Fibroblast of gingiva (primary cell): ENCODE measurements around the gene FALEC.

Source experiments
- DNase-seq: peaks from one replicate; pipeline ENCODE4 v3.0.0-alpha.2; 2011; ENCODE audit warnings: low read depth

FALEC gene

DNA sequence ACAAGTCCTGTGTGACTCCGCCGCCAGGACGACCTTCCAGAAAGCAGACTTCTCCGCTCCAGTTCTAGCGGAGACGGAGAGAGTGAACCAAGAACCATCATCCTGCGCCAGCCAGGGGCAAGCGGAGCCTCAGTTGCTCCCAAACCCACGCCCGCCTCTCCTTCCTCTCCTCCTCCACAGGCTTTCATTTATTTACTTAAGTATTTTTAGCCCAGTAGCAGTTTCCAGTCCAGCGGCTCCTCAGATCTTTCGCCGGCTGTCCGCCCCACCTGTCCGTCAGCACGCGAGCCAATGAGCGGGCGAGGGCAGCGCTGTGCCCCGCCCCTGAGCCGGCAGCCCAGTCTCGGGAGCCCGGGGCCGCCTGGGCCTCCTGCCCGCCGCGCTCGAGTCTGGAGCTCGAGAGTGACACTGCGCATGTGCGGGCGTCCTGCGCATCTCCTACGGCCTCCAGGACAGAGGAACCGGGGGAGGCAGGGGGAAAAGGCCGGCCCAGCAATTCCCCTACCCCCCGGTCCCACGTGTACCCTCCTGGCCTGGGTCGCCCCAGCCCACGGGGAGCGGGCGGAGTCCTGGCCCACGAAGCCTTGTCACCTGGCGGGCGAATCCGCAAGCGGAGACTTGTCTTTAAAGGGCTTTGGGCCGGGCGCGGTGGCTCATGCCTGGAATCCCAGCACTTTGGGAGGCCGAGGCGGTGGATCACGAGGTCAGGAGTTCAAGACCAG is at the start of gene FALEC:
FALEC (plus strand) TSS at position 425 of the 722 bp plus-strand sequence.
- peak; percentile 96 for DNase-seq

DNA sequence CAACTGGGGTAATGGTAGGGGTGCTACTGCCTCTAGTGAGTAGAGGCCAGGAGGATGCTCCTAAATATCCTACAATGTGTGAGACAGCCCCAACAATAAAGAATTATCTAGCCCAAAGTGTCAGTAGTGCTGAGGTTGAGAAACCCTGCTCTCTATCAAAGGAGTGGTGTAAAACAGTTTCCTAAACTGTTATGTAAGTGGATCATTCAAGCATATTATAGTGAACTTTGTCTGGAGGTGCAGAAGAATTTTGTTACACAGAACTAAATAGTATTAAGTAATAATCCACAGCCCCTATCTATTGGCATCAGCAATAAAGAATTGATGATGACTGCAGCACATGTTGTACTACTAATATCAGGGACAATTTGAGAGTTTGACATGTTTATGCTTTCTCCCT is 48.6 kb upstream of the FALEC start:
- DNase-seq: no peak

DNA sequence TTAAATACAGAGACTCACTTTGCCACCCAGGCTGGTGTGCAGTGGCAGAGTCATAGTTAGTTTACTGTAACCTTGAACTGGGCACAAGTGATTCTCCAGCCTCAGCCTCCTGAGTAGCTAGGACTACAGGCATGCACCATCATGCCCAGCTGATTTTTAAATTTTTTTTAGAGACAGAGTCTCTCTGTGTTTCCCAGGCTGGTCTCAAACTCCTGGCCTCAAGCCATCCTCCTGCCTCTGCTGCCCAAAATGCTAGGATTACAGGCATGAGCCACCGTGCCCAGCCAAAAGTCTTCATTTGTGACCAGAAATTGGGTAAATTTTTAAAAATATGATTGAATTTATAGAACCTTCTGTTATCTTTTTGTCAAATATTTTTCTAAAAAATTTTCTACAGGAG is 46.3 kb upstream of the FALEC start:
- DNase-seq: no peak

DNA sequence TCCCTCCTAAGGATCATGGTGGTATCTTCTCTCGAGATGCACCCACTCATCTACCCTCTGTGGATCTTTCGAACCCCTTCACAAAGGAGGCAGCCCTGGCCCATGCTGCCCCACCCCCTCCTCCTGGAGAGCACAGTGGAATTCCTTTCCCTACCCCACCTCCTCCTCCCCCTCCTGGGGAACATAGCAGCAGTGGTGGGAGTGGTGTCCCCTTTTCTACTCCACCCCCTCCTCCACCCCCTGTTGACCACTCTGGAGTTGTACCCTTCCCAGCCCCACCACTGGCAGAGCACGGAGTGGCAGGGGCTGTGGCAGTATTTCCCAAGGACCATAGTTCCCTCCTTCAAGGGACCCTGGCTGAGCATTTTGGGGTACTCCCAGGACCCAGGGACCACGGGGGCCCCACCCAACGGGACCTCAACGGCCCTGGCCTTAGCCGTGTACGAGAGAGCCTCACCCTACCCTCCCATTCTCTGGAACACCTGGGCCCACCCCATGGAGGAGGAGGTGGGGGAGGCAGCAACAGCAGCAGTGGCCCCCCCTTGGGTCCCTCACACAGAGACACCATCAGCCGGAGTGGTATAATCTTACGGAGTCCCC is 42.9 kb upstream of the FALEC start:
- DNase-seq: no peak

DNA sequence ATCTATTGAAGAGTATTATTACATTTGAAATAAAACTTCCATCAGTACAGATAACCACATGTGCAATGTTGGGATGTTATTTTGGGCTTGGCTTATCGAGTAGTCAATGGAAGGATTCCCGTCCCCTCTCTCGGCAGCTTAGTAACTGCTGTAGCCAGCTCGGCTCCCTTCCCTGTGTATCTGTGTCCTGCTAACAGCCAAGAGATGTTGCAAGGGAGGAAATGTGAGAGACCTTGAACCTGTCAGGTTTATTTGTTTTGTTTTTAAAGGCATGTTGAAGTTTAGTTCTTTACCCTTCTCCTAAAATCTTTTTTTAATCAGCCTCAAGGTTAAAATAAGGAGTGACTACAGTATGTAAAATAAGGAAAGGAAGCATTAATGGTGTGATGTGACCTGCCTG is 41.9 kb upstream of the FALEC start:
- no peak for DNase-seq

DNA sequence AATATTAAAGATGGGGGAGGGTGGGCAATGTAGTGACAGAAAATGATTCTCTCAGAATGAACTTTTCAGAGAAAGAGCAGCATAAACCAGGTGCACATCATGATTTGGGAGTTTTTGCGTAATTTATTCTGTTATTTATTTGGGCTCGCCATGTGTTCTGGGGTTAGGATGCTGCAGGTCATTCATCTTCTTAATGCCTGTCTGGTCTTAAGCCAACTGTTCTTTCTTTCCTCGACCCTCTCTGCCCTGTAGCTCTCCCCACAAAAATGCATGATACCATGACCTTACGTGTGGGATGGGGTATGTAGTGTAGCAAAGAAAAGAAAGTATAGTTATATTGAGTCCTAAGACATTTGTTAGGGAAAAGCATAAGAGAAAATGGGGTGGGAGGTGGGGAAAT is 40.7 kb upstream of the FALEC start:
- DNase-seq: no peak

DNA sequence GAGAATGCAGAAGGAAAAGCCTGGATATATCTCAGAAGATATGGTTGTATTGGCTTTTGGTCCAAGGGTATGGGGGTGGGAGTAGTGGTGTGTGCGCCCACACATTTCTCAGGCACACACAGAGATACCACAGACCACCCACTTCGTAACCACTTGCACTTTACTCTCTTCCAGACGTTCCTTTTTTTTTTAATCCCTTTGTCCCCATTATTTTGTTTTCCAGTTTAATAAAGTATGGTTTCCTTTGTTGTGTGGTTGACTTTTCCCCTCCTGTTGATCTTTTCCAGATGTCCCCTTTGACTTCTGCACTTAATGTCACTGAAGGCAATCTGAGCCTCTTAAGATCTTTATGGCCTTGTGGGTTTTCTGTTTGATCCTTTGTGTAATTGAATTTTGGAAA is 38.8 kb upstream of the FALEC start:
- DNase-seq: peak; percentile 6

DNA sequence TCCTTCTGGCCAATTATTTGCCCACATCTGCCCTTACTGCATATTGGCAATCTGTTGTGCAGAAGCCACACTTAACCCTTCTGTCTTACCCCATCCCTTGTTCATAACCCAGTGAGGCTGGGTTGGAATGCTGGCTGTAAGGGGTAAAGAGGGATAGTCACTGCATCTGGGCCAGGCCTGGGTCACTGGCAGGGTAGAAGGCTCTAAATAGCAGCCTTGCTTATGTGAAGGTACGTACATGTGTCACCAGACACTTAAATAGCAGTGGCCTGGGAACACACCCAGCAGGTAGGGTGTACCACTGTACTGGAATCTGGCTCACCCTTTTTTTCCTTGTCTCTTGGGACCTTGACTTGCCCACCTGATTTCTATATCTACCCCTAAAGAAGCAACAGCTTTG is 38.2 kb upstream of the FALEC start:
- no peak for DNase-seq

DNA sequence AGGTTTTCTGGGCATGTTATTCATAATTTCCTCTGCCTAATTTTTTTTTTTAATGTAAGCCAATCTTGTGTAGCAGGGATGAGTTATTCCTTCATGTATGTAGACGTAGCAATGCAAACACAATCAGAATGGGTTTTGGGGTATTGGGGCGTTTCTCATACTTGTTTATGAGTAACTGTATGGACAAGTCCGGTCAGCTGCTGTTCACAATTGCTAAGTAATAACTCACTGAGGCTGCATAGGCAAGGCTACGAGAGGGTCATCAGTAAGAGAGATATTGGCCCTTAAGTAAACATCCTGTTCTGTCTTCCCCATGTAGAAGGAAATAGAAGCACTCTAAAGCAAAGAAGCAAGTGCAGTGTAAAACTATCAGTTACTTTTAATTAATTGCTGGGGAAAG is 37.8 kb upstream of the FALEC start:
- DNase-seq: no peak

DNA sequence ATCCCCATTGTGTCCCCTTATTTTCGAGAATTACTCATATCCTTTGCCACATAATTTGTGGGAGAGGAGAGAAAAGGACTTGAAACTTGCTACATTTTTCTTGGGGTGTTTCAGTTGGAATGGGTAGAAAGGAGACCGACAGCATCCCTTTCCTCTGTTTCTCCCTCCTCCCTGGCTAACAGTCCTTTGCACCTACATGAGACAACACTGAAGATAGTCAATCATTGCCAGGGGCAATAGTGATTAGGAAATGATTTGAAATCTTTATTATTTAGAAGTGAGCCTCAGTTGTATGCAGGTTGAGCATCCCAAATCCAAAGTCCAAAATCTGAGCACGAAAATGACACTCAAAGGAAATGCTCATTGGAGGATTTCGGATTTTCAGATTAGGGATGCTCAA is 36.2 kb upstream of the FALEC start:
- no peak for DNase-seq

DNA sequence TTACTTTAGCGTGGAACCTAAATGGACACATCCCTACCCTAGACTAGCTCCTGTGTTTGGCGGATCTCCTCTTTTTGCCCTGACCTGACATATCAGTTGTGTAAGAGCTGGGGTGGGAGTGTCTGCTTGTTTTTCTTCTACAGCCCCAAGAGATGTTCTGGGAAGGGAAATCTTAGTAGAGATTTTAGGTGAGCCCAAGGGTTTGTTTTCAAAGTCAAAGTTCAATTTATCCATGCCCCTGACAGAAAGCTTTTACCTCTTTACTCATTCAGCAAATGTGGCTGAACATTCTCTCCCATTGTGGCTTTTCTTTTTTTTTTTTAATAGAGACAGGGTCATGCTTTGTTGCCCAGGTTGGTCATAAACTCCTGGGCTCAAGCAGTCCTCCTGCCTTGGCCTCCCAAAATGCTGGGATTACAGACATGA is 35.6 kb upstream of the FALEC start:
- DNase-seq: no peak

DNA sequence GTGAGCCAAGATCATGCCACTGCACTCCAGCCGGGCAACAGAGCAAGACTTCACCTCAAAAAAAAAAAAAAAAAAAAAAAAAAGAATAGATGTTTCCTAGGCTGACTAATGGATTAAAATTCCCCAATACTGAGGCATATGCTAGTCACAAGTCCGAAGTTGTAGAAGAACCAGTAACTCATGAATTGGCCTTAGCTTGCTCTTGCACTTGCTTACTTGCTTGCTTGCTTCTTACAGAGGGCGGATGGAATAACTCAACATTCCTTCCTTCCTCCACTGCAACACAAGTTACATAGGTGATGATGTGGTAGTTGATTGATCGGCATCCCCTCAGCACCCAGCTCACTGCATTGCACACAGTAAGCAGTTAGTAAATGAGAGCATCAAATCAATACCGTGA is 31.1 kb upstream of the FALEC start:
- DNase-seq: no peak

DNA sequence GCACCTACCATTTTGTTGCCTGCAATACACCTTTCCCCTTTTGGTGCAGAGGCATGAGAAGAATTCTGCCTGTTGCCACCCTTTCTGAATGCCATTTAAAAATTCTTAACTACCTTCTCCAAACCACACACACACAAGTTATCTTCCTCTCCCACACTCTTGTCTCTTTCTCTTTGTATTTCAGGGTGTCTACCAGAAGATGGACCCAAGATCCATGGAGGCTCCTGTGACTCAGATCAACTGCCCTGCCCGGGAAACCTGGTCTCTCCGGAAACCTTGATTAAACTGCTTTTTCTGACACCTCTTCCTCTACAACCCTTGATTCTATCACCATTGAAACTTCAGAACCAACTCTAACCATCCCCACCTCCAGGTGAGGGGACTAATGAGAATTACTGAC is 30.7 kb upstream of the FALEC start:
- DNase-seq: no peak

DNA sequence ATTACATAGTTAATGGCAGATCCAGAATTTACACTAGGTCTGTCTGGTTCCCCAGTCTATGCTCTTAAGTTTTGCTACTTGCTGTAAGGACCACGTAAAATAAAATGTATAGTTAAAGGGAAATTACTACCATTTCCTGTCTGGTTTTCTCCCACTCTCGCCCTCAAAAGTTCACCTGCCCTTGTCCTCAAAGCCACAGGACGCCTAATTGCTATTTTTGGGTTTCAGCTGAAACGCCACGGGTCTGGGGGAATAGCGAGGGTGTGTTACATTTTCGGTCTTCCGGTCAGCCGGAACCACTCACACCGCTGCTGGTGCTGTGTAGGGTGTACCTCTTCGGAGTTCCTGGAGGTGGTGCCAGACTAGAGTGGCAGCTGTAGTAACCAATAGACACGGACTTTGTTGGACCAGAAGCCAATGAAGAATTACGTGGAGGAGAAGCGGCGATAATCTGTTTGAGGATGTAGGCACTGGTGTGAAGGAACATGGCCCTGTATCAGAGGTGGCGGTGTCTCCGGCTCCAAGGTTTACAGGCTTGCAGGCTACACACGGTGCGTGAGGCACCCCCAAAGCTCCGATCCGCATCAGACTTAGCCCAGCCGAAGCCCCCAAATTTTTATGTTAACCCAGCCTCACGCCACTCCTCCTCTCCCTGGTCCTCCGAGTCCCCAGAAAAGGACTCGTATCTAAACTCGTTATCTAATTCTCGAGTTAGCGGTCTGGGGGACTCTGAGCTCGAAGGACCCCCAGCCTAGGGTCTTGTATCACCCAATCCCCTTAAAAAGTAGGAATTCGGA is 28.4 kb upstream of the FALEC start, which contains the start of gene TARS2:
TARS2 (plus strand) TSS at position 454 of the 797 bp plus-strand sequence; CDS start at position 486, 32 bp downstream.
- DNase-seq: peak; percentile 99

DNA sequence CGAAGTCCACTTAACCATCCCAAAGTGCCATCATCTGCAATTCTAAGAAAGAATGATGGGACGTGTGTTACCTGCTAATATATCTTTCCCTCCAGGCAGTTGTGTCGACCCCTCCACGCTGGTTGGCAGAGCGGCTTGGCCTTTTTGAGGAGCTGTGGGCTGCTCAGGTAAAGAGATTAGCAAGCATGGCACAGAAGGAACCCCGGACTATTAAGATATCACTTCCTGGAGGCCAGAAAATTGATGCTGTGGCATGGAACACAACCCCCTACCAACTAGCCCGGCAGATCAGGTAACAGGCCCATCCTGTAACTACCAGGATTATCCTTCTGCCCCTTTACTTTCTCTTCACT is 27.8 kb upstream of the FALEC start:
- no peak for DNase-seq

DNA sequence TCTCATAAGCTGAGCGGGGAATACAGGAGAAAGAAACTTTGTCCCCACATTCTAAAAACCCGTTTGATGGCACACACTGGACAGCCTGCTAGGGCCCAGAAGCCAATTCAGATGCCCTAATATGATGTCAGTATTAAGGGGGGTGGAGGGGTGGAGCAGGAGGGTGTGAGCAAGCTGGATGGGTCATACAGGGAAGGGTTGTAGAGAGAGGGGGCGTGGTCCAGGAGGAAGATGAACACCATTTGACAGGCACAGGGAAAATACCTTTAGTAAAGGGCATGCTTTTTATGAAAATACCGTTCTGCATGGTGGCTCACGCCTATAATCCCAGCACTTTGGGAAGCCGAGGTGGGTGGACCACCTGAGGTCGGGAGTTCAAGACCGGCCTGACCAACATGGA is 22.4 kb upstream of the FALEC start:
- DNase-seq: no peak

DNA sequence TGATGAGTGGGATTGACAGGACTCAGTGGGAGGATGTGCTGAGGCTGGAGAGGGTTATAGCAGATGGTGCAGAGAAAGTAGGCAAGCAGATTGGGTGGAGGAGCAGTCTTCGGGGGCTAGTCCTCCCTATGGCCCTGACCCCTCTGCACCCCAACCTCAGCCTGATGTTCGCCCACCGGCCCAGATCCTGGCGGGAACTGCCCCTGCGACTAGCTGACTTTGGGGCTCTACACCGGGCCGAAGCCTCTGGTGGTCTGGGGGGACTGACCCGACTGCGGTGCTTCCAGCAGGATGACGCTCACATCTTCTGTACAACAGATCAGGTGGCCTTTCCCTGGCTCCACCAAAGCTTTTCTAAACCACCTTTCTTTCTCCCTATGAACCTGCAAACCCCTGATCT is 17.2 kb upstream of the FALEC start:
- no peak for DNase-seq

DNA sequence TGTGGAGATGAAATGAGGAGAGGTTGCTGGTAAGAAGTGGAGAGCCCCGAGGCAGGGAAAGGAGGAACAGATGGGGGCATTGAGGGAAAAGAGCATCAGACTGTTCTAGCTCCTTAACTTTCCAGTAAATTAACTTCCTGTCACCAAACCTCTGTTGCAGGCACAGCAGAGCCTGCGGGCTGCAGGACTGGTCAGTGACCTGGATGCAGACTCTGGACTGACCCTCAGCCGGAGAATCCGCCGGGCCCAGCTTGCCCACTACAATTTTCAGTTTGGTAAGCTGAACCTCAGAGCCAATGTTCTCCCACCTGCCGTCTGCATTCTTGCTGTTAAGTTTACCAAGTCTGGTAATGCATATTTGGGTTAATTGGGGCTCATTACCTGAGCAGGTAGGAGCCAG is 10.1 kb upstream of the FALEC start:
- DNase-seq: no peak

DNA sequence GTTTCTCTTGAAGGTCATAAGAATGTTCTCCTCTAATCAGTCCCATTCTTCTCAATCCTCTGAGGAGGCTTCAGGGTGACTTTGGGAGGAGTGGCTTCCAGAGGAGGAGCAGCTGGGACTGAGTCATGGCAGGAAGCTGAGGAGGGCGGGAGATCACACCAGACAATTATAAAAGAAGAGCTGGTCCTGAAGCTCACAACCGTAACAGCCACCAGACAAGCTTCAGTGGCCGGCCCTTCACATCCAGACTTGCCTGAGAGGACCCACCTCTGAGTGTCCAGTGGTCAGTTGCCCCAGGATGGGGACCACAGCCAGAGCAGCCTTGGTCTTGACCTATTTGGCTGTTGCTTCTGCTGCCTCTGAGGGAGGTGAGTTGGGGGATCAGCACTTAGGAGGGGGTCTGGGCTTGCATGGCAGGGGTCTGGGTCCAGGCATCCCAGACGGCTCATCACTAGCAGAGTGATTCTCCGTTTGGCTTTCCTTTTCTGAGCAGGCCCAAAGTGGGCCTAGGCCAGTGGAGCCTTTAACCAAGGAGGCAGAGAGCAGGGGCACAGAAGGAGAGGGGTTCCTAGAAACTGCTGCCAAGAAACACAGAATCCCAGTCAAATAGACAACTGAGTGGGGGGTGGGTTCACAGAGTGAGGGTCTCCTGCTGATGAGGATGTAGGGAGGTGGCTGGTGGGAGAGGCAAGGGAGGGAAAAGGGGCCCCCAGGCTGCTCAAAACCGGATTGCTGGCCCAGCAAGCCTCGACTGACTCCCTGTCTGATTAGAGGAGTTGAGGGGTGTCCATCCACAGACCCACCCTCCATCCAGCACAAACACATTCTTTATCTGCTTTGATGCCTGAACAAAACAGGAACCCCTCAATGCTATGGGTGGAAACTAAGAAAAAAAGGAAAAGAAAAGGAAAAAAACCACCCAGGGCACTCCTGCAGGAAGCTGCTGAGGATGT is 7.4 kb upstream of the FALEC start, which contains the start of gene ECM1:
ECM1 (plus strand) TSS at position 198 of the 953 bp plus-strand sequence; CDS start at position 299, 101 bp downstream.
- DNase-seq: peak; percentile 73

DNA sequence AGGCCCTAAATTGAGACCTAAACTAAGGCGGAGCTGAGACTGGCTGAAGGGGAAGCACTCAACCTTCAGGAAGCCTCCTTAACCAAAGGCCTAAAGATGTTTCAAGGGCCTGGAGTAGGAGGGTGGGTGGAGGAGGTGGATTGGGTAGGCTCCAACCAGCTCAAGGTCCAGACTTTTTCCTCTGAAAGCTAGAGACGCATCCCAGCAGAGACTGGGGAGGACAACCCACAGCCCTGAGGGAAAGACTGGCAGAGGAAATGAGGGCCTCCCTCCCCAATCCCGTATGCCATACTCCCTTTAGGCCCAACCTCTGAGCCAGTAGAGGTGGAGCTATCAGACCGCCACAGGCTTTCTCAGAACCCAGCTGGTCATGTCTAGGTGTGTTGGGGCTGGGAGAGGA is 6.6 kb upstream of the FALEC start:
- DNase-seq: no peak

DNA sequence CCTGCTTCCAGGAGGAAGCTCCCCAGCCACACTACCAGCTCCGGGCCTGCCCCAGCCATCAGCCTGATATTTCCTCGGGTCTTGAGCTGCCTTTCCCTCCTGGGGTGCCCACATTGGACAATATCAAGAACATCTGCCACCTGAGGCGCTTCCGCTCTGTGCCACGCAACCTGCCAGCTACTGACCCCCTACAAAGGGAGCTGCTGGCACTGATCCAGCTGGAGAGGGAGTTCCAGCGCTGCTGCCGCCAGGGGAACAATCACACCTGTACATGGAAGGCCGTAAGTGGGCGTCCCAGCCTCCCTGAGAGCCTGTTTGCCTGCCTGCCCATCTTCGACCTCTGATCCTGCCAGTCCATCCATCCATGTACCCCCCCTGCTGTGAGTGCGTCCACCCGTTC is 4.0 kb upstream of the FALEC start:
- DNase-seq: no peak
